Ovary (tissue), 3 donors: ENCODE results near the gene LRRC49.

Experiments used
- EP300 ChIP-seq: sonication (generic); formaldehyde crosslinking; IDR thresholded peaks from one replicate; pipeline ENCODE4 v1.6.1; 2017; ENCODE audit warnings: antibody characterized with exemption
- POLR2A ChIP-seq: fragments of 450-650 bp; IDR thresholded peaks from one replicate; pipeline ENCODE4 v1.6.1; 2017; ENCODE audit warnings: antibody characterized with exemption, mild to moderate bottlenecking, moderate library complexity
- TF ChIP-seq, protein P1 (sequence below), 3 donors: fragments of 450-650 bp in 2 of 3; fragments of 200-600 bp in 1 of 3; IDR thresholded peaks; one replicate each; pipeline versions ENCODE4 v1.5.1 to v1.8.0; 2016 to 2022; ENCODE audit warnings: antibody characterized with exemption in 3 of 3, mild to moderate bottlenecking in 1 of 3
- donor health status: DM: no; HTN: no; CAD: no.

GRCh38 chr15:71015342-71015741, 122.7 kb downstream of the LRRC49 start:
- TF ChIP-seq, protein P1, sequence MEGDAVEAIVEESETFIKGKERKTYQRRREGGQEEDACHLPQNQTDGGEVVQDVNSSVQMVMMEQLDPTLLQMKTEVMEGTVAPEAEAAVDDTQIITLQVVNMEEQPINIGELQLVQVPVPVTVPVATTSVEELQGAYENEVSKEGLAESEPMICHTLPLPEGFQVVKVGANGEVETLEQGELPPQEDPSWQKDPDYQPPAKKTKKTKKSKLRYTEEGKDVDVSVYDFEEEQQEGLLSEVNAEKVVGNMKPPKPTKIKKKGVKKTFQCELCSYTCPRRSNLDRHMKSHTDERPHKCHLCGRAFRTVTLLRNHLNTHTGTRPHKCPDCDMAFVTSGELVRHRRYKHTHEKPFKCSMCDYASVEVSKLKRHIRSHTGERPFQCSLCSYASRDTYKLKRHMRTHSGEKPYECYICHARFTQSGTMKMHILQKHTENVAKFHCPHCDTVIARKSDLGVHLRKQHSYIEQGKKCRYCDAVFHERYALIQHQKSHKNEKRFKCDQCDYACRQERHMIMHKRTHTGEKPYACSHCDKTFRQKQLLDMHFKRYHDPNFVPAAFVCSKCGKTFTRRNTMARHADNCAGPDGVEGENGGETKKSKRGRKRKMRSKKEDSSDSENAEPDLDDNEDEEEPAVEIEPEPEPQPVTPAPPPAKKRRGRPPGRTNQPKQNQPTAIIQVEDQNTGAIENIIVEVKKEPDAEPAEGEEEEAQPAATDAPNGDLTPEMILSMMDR (IDR thresholded peaks at IDR 0.05), result no peak
- TF ChIP-seq EP300 (no peak), POLR2A (no peak)
